Breast epithelium (tissue), 3 donors: ENCODE data around the gene CAPG.

Experiments used
- CTCF ChIP-seq, 3 donors: fragments of 450-650 bp; IDR thresholded peaks; one replicate each; pipeline ENCODE4 v1.5.1; 2016 to 2017; ENCODE audit warnings: antibody characterized with exemption in 3 of 3, mild to moderate bottlenecking in 3 of 3, moderate library complexity in 3 of 3
- POLR2A ChIP-seq: fragments of 450-650 bp; IDR thresholded peaks from one replicate; pipeline ENCODE4 v1.6.1; 2016; ENCODE audit warnings: antibody characterized with exemption, mild to moderate bottlenecking, moderate library complexity
- POLR2AphosphoS5 ChIP-seq, 3 donors: sonication (generic); formaldehyde crosslinking; IDR thresholded peaks; one replicate each; pipeline ENCODE4 v1.6.1; 2017; ENCODE audit warnings: antibody characterized with exemption in 3 of 3

- TF ChIP-seq CTCF (IDR thresholded peaks at IDR 0.05) (no peak), POLR2A (no peak), POLR2AphosphoS5 (IDR thresholded peaks at IDR 0.05) (no peak)
Observed at GRCh38 chr2:85430752-85431569, 20.8 kb upstream of the CAPG start.
